Mesendoderm (in vitro differentiated cells): ENCODE results near the gene CARD14.

Experiments used
- DNase-seq: peaks from one replicate; pipeline ENCODE4 v3.0.0; 2013
- H2AK5ac ChIP-seq: 2 replicates; pipeline ENCODE4 v1.6.1; 2013; ENCODE audit warnings: low read length, inconsistent platforms
- H2BK120ac ChIP-seq: 2 replicates; pipeline ENCODE4 v1.6.1; 2013; ENCODE audit warnings: low read depth, mild to moderate bottlenecking, low read length, moderate library complexity, mixed read lengths
- H2BK15ac ChIP-seq: replicated peaks from 2 replicates; pipeline ENCODE4 v1.6.1; 2013; ENCODE audit warnings: low read depth, mild to moderate bottlenecking, moderate library complexity
- H2BK5ac ChIP-seq: 2 replicates; pipeline ENCODE4 v1.6.1; 2013; ENCODE audit warnings: low read length, inconsistent platforms
- H3K18ac ChIP-seq: 2 replicates; pipeline ENCODE4 v1.6.1; 2013; ENCODE audit warnings: mild to moderate bottlenecking, low read length, mixed read lengths
- H3K23ac ChIP-seq: one replicate; pipeline ENCODE4 v1.6.1; 2013; ENCODE audit warnings: low read length
- H3K27ac ChIP-seq: 2 replicates; pipeline ENCODE4 v1.5.1; 2013; ENCODE audit warnings: low read depth, mild to moderate bottlenecking, inconsistent platforms, low read length, moderate library complexity
- H3K27me3 ChIP-seq: 2 replicates; pipeline ENCODE4 v1.6.1; 2013; ENCODE audit warnings: low read length, control low read depth, mild to moderate bottlenecking, inconsistent platforms; ENCODE audit not compliant: insufficient read depth, poor library complexity
- H3K36me3 ChIP-seq: 2 replicates; pipeline ENCODE4 v1.6.1; 2013; ENCODE audit warnings: low read length, inconsistent platforms; ENCODE audit not compliant: control insufficient read depth, insufficient read depth
- H3K4ac ChIP-seq: one replicate; pipeline ENCODE4 v1.6.1; 2013; ENCODE audit warnings: low read depth, mild to moderate bottlenecking, low read length, moderate library complexity
- H3K4me1 ChIP-seq: 2 replicates; pipeline ENCODE4 v1.6.1; 2013; ENCODE audit warnings: low read depth, low read length, inconsistent platforms; ENCODE audit not compliant: control insufficient read depth
- H3K4me2 ChIP-seq: 2 replicates; pipeline ENCODE4 v1.6.1; 2013; ENCODE audit warnings: low read length
- H3K4me3 ChIP-seq: 2 replicates; pipeline ENCODE4 v1.5.1; 2013; ENCODE audit warnings: mild to moderate bottlenecking, low read length
- H3K56ac ChIP-seq: one replicate; pipeline ENCODE4 v1.6.1; 2013; ENCODE audit warnings: low read length
- H3K79me1 ChIP-seq: 2 replicates; pipeline ENCODE4 v1.6.1; 2013; ENCODE audit warnings: low read length, inconsistent platforms
- H3K79me2 ChIP-seq: 2 replicates; pipeline ENCODE4 v1.6.1; 2013; ENCODE audit warnings: mild to moderate bottlenecking, low read length; ENCODE audit not compliant: control insufficient read depth, insufficient read depth
- H3K9ac ChIP-seq: 2 replicates; pipeline ENCODE4 v1.6.1; 2013; ENCODE audit warnings: low read length, inconsistent platforms
- H4K5ac ChIP-seq: one replicate; pipeline ENCODE4 v1.6.1; 2013; ENCODE audit warnings: low read length
- H4K8ac ChIP-seq: one replicate; pipeline ENCODE4 v1.6.1; 2013; ENCODE audit warnings: low read depth, mild to moderate bottlenecking, control low read depth, low read length, moderate library complexity
- WGBS: extraction: QIAGEN DNeasy Blood & Tissue Kit; methylation state at CpG from one replicate; pipeline ENCODE4 v1.1.7; 2013; ENCODE audit warnings: low lambda C conversion rate, missing lambda C conversion rate; ENCODE audit not compliant: insufficient coverage; ENCODE audit errors: extremely low coverage; 5-methylcytosine and 5-hydroxymethylcytosine counted together

The CARD14 gene

DNA sequence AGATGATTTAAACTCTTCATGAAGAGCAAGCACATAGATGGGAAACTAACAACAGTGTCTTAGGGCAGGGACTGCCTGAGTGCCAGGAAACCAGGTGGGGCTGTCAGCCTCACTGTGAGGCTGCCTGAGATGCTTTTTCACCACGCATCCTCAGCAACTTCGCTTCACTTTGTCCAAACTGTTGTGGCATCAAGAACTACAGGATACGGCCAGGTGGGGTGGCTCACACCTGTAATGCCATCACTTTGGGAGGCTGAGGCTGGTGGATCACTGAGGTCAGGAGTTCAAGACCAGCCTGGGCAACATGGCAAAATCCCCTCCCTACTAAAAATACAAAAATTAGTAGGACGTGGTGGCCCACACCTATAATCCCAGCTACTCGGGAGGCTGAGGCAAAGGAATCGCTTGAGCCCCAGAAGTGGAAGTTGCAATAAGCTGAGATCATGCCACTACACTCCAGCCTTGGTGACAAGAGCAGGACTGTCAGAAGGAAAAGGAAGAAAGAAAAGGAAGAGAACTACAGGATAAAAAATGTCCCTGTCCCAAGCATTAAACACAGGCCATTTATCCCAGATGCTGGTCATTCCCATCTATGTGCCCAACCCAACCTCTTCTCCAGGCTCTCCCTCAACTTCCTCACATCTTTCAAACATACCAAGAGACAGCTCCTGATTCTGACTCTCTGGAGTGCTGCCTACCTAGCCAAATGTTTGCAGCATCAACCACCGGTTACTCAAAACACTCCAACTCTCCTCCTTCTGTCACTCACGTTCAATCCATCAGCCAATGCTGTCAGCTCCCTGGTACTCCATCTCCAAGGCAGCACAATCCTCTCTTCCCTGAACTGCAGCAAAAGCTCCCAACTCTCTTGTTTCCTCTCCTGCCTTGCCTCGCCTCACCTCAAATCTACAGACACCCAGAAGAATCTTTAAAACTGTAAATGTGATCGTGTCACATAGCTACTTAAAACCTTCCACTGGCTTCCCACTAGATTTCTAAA is 24.5 kb upstream of the CARD14 start:
- DNase-seq, result no peak
- peak overlapping the region; percentile 94 for H3K4me2 ChIP-seq
- no peaks in the 10 kb centered on the region for H3K27me3 ChIP-seq
- H3K23ac ChIP-seq, result no peak overlapping the region
- peaks cover 3% of the 10 kb centered on the region for H3K4me1 ChIP-seq
- H3K79me1 ChIP-seq, result peaks cover 16% of the 10 kb centered on the region
- H3K4ac ChIP-seq, result no peak overlapping the region
- no peak overlapping the region for H2AK5ac ChIP-seq
- H3K18ac ChIP-seq, result no peak overlapping the region
- no peak overlapping the region for H2BK5ac ChIP-seq
- H4K8ac ChIP-seq, result no peak overlapping the region
- H3K4me3 ChIP-seq, result peak overlapping the region; percentile 84
- H3K27ac ChIP-seq, result no peak overlapping the region
- peaks cover 33% of the 10 kb centered on the region for H3K79me2 ChIP-seq
- no peak overlapping the region for H2BK15ac ChIP-seq
- no peak overlapping the region for H2BK120ac ChIP-seq
- peak overlapping the region; percentile 98 for H3K9ac ChIP-seq
- WGBS, result no CpG with 5 or more reads among the region's 10 CpGs
- H3K56ac ChIP-seq, result peak overlapping the region; percentile 97
- H4K5ac ChIP-seq, result no peak overlapping the region
- H3K36me3 ChIP-seq, result peaks cover 6% of the 10 kb centered on the region

DNA sequence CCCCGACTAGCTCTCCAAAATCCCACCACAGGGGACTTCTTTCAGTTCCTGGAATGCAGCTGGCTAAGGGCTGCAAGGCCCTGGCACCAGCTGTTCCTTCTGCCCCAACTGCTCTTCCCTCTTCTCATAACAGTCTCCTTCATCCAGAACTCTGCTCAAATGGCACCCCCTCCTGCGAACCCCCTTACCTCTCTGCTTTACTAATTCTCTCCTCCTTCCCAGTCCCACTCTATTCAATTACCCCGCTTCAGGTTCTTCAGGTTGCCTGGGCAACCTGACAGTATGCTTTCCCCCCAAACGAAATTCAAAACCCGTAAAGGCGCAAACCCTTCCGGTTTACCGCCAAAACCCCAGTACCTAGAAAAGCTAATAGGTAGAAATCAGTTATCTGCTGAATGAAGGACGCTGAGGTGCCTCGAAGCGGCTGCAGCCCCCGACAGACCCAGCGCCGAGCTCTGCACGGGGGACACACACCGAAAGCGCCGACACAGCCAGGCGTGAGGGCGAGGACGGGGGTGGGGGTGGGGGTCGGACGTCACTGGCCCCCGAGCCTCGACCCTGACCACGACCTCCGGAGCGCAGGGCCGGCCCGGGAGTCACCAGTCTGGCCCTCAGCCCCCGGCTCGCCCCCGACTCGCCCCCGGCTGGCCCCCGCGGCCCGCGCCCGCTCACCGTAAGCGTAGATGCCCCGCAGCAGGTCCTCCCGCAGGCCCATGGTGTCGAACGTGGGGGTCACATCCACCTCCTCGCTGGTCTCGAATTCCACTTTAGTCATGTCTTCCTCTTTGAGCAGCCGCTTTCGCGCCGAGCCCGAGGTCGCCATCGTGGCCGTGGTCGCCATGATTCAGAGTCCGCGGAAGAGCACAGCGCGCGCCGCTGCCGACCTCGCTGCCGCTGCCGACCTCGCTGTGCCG is 23.5 kb upstream of the CARD14 start:
- Histone ChIP-seq H3K79me2 (peaks cover 33% of the 10 kb centered on the region), H2AK5ac (no peak overlapping the region), H2BK120ac (no peak overlapping the region), H3K4me3 (peak overlapping the region; percentile 84), H3K4me2 (peak overlapping the region; percentile 94), H3K27me3 (no peaks in the 10 kb centered on the region), H3K18ac (peak overlapping the region; percentile 45), H3K23ac (peak overlapping the region; percentile 3), H4K8ac (no peak overlapping the region), H3K36me3 (peaks cover 5% of the 10 kb centered on the region), H2BK5ac (no peak overlapping the region), H3K79me1 (peaks cover 16% of the 10 kb centered on the region), H3K56ac (peak overlapping the region; percentile 97), H3K4ac (peak overlapping the region; percentile 74), H4K5ac (no peak overlapping the region), H3K27ac (no peak overlapping the region), H3K4me1 (peaks cover 3% of the 10 kb centered on the region), H2BK15ac (no peak overlapping the region), H3K9ac (peak overlapping the region; percentile 98)
- WGBS, result no CpG with 5 or more reads among the region's 69 CpGs
- DNase-seq, result peak; percentile 57

DNA sequence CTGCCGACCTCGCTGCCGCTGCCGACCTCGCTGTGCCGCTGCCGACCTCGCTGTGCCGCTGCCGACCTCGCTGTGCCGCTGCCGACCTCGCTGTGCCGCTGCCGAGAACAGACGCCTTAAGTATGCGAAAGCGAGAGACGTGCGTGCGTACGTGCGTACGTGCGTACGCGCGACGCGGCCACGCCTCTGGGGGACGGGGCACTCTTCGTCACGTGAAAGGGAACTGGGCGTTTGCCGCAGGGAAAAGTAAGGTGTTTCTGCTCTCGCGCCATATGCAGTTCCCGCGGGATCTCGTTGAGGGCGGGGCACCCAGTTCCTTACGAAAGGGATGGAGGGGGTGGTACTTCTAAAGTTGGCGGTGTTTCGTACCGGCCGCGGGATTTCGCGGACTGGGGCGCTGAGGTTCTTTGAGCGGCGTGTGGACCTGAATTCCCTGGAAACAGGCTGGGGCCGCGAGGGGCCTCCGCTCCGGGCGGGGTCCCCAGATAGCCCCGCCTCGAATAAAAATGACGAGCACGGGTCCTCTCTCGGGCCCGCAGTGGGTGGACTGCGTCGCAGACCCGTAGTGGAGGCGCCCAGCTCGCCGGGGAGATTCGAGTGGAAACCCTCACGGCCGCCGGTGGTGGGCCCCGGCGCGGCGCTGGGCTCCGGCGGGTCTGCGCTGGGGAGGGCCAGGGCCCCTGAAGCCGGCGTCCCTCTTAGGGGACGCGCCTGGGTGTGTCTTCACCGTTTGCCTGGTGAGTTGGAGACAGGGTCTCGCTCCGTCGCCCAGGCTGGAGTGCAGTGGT is 22.6 kb upstream of the CARD14 start, which contains the start of gene EIF4A3:
Gene EIF4A3, minus strand, starts transcription at position 94 of the 788 bp plus-strand sequence. CDS start 167 bp downstream, outside the sequence.
- H3K27ac ChIP-seq, result peak within 1 kb of the TSS; percentile 75
- WGBS, result no CpG with 5 or more reads among the region's 90 CpGs

DNA sequence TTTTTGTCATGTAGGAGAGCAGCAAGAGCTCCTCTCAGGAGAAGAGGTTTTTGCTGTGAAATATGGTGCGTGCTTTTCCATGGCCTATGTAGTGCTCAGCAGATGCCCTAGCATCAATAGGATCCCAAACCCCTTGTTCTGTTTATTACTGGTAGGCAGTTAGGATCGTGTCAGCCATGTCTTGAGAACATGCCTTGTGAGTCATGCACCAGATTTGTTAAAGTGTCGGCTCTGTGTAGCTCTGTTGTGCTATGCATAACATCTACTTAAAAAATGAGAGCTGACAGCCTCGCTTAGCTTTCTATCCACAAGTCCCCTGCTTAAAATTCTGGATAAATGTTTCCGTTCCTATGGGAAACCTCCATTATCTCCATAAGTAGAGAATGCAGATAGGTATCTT is 18.5 kb upstream of the CARD14 start:
- Histone ChIP-seq H2BK120ac (no peak overlapping the region), H2BK5ac (no peak overlapping the region), H3K4me2 (no peak overlapping the region), H3K79me1 (peaks cover 3% of the 10 kb centered on the region), H3K36me3 (no peaks in the 10 kb centered on the region), H3K23ac (no peak overlapping the region), H3K18ac (no peak overlapping the region), H4K5ac (no peak overlapping the region), H3K4me1 (no peaks in the 10 kb centered on the region), H2BK15ac (no peak overlapping the region), H3K27me3 (no peaks in the 10 kb centered on the region), H4K8ac (no peak overlapping the region), H3K27ac (no peak overlapping the region), H3K79me2 (peaks cover 9% of the 10 kb centered on the region), H3K4ac (no peak overlapping the region), H3K9ac (no peak overlapping the region), H2AK5ac (no peak overlapping the region), H3K4me3 (no peak overlapping the region), H3K56ac (no peak overlapping the region)
- DNase-seq, result no peak
- WGBS, result no CpG with 5 or more reads among the region's 5 CpGs

More for the DNA sequence above, 22.6 kb upstream of the CARD14 start, which contains the start of gene EIF4A3:
- peak within 1 kb of the TSS; percentile 84 for H3K4me3 ChIP-seq
- H3K36me3 ChIP-seq, result peaks cover 3% of the 10 kb centered on the region
- H3K23ac ChIP-seq, result peak within 1 kb of the TSS; percentile 3
- H2BK120ac ChIP-seq, result peak within 1 kb of the TSS; percentile 51
- H2BK5ac ChIP-seq, result no peak within 1 kb of the TSS
- no peak within 1 kb of the TSS for H2AK5ac ChIP-seq
- H3K27me3 ChIP-seq, result no peaks in the 10 kb centered on the region
- H4K5ac ChIP-seq, result no peak within 1 kb of the TSS
- DNase-seq, result peak; percentile 100
- peak within 1 kb of the TSS; percentile 74 for H3K4ac ChIP-seq
- no peak within 1 kb of the TSS for H4K8ac ChIP-seq
- peaks cover 33% of the 10 kb centered on the region for H3K79me2 ChIP-seq
- peak within 1 kb of the TSS; percentile 97 for H3K56ac ChIP-seq
- H3K18ac ChIP-seq, result peak within 1 kb of the TSS; percentile 91
- H3K4me1 ChIP-seq, result peaks cover 3% of the 10 kb centered on the region
- peaks cover 15% of the 10 kb centered on the region for H3K79me1 ChIP-seq
- peak within 1 kb of the TSS; percentile 98 for H3K9ac ChIP-seq
- H2BK15ac ChIP-seq, result no peak within 1 kb of the TSS
- H3K4me2 ChIP-seq, result peak within 1 kb of the TSS; percentile 94

DNA sequence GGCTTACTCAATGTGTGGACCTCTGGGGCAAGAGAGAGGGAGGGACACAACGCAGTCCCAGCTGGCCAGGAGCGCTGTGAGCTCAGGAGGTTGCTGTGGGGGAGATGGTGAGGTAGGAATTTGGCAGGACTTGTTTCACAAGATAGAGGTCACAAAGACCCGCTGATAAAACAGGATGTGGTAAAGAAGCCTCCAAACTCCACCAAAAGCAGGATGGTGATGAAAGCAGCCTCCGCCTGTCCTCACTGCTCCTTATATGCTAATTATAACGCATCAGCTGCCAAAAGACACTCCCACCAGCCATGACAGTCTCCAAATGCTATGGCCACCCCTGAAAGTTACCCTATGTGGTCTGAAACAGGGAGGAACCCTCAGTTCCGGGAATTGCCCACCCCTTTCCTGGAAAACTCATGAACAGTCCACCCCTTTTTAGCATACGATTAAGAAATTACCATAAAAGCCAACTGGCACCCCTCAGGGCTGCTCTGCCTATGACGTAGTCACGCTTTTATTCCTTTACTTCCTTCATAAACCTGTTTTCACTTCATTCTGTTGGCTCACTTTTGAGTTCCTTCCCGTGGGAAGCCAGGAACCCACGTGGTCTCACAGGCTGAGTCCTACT is 17.6 kb upstream of the CARD14 start:
- WGBS, result no CpG with 5 or more reads among the region's 11 CpGs
- H3K18ac ChIP-seq, result no peak overlapping the region
- H3K4me3 ChIP-seq, result no peak overlapping the region
- no peak overlapping the region for H3K4me2 ChIP-seq
- H2BK120ac ChIP-seq, result no peak overlapping the region
- H3K27me3 ChIP-seq, result no peaks in the 10 kb centered on the region
- no peak overlapping the region for H3K56ac ChIP-seq
- H3K36me3 ChIP-seq, result no peaks in the 10 kb centered on the region
- peak; percentile 24 for DNase-seq
- peak overlapping the region; percentile 24 for H3K23ac ChIP-seq
- H4K8ac ChIP-seq, result no peak overlapping the region
- no peak overlapping the region for H3K4ac ChIP-seq
- peaks cover 5% of the 10 kb centered on the region for H3K79me2 ChIP-seq
- H2AK5ac ChIP-seq, result no peak overlapping the region
- H3K4me1 ChIP-seq, result no peaks in the 10 kb centered on the region
- no peak overlapping the region for H2BK15ac ChIP-seq
- H2BK5ac ChIP-seq, result no peak overlapping the region
- no peak overlapping the region for H3K9ac ChIP-seq
- H4K5ac ChIP-seq, result no peak overlapping the region
- H3K27ac ChIP-seq, result no peak overlapping the region
- peaks cover 3% of the 10 kb centered on the region for H3K79me1 ChIP-seq
